IPS DF 6.9 (cell line): ENCODE results near the gene ISLR.

Experiments used
- DNase-seq: peaks from one replicate; pipeline ENCODE4 v3.0.0-alpha.2; 2013; ENCODE audit warnings: low read depth, low spot score
- H3K27ac ChIP-seq: one replicate; pipeline ENCODE4 v1.5.1; 2013; ENCODE audit warnings: low read length, control low read depth
- H3K27me3 ChIP-seq: 2 replicates; pipeline ENCODE4 v1.6.1; 2013; ENCODE audit warnings: mild to moderate bottlenecking, low read length; ENCODE audit not compliant: control insufficient read depth, insufficient read depth
- H3K36me3 ChIP-seq: 2 replicates; pipeline ENCODE4 v1.6.1; 2013; ENCODE audit warnings: low read length; ENCODE audit not compliant: control insufficient read depth, insufficient read depth
- H3K4me1 ChIP-seq: 2 replicates; pipeline ENCODE4 v1.6.1; 2013; ENCODE audit warnings: low read length; ENCODE audit not compliant: control insufficient read depth, insufficient read depth
- H3K4me3 ChIP-seq: 2 replicates; pipeline ENCODE4 v1.5.1; 2013; ENCODE audit warnings: mild to moderate bottlenecking, low read length
- H3K9me3 ChIP-seq: 2 replicates; pipeline ENCODE4 v1.6.1; 2013; ENCODE audit warnings: low read length, inconsistent platforms; ENCODE audit not compliant: control insufficient read depth, insufficient read depth
- WGBS: extraction: QIAGEN DNeasy Blood & Tissue Kit; methylation state at CpG from one replicate; pipeline ENCODE4 v1.1.7; 2013; ENCODE audit warnings: mixed read lengths, missing lambda C conversion rate; ENCODE audit not compliant: insufficient read length, insufficient coverage; 5-methylcytosine and 5-hydroxymethylcytosine counted together

The ISLR gene

DNA sequence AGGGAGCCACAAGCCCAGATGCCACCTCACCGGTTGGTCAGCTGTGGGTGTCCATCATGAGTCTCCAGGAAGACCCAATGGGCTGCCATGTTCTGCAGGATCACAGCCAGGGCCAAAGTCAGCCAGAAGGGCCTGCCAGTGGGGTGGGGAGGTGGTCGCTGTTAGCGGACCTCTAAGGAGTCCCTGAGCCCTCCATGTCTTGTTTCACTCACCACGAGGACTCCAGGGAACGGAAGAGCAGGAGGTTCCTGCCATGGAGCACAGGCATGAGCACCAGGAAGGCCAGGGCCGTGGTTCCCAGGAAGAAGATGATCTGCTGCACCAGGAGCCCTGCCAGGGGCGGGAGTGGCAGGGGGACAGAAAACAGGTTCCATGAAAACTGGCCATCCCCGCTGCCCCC, 8.6 kb downstream of the ISLR start:
- no peak overlapping the region for H3K27ac ChIP-seq
- DNase-seq: no peak
- H3K4me3 ChIP-seq: no peak overlapping the region
- WGBS: no CpG with 5 or more reads among the region's 8 CpGs
- no peaks in the 10 kb centered on the region for H3K9me3 ChIP-seq
- H3K36me3 ChIP-seq: peaks cover 6% of the 10 kb centered on the region; the same call in 1 of the 2 replicates
- H3K4me1 ChIP-seq: no peaks in the 10 kb centered on the region
- no peaks in the 10 kb centered on the region for H3K27me3 ChIP-seq

DNA sequence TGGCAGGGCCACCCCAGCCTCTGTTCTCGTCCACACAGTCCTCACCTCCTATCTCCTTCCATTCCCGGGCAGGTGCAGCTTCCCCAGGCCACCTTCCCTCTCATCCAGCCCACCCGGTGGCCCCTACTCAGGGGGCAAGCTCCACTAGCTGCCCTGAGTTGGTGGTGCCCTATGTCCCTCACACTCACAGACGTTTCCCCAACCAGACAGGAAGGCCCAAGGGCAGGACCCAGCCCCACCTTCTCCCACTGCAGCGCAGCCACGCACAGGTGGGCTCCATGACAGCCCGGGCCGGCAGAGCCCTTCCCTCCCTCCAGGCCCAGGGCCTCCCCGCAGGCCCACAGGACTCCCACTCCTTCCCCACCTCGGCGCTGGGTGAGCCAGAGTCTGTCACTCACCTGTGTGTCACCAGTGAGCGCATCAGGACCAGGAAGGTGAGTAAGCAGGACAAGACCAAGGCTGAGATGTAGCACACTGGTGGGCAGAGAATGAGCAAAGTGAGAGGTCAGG, 11.1 kb downstream of the ISLR start:
- DNase-seq: no peak
- peaks cover 6% of the 10 kb centered on the region; the same call in 1 of the 2 replicates for H3K36me3 ChIP-seq
- H3K4me1 ChIP-seq: no peaks in the 10 kb centered on the region
- no peak overlapping the region for H3K4me3 ChIP-seq
- WGBS: no CpG with 5 or more reads among the region's 12 CpGs
- H3K27ac ChIP-seq: no peak overlapping the region
- no peaks in the 10 kb centered on the region for H3K27me3 ChIP-seq
- no peaks in the 10 kb centered on the region for H3K9me3 ChIP-seq

DNA sequence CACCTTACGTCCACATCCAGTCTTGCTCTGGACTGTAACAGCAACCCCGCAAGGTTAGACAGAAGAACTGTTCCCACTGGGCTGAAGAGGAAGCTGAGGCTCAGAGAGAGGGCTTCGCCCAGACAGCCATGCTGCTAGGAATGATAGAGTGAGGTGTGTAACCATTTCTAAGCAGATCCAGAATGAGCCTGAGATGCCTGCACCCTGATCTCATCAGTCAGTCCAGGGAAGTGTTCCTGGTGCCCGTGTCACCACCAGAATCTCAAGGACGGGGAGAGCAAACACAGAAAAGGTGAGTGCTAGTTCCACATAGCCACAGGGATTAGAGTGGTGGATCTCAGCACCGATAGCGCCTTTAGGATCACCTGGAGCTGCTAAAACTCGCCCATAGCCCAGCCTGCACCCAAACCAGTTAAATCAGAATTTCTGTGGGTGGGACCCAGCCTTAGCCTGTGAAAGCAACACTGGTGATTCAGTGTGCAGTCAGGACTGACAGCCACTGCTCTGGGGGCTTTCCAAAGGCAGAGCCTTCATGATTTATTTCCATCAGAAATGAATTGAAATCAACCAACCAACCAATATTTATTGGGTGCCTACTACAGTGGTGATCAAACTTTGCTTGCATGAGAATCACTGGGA, 12.3 kb downstream of the ISLR start:
- Histone ChIP-seq H3K4me3 (no peak overlapping the region), H3K27me3 (no peaks in the 10 kb centered on the region), H3K4me1 (no peaks in the 10 kb centered on the region), H3K27ac (no peak overlapping the region), H3K9me3 (no peaks in the 10 kb centered on the region), H3K36me3 (peaks cover 5% of the 10 kb centered on the region; the same call in 1 of the 2 replicates)
- no CpG with 5 or more reads among the region's 8 CpGs for WGBS
- DNase-seq: no peak

DNA sequence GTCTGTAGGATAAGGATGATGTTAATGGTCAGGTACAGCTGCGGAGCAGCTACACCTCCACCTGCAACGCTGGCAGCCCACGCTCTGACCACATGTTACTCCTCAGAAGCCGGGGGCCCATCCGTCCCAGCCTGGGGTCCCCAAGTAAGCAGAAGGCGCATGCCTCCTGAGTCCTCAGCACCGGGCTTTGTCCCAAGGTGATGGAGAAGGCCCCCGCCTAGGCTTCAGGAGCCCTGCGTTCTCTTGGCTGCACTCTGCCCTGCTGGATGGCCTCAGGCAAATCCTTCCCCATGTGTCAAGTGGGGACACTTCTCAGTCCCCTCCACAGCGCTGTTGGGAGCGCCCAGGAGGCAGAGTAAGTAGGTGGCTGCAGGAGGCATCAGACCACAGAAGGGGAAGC, 14.7 kb downstream of the ISLR start:
- Histone ChIP-seq H3K27me3 (no peaks in the 10 kb centered on the region), H3K27ac (no peak overlapping the region), H3K36me3 (0 out of 2 replicates have a peak, but pooled peaks cover 2% of the 10 kb centered on the region), H3K4me3 (no peak overlapping the region), H3K9me3 (no peaks in the 10 kb centered on the region), H3K4me1 (no peaks in the 10 kb centered on the region)
- DNase-seq: no peak
- WGBS: no CpG with 5 or more reads among the region's 11 CpGs

DNA sequence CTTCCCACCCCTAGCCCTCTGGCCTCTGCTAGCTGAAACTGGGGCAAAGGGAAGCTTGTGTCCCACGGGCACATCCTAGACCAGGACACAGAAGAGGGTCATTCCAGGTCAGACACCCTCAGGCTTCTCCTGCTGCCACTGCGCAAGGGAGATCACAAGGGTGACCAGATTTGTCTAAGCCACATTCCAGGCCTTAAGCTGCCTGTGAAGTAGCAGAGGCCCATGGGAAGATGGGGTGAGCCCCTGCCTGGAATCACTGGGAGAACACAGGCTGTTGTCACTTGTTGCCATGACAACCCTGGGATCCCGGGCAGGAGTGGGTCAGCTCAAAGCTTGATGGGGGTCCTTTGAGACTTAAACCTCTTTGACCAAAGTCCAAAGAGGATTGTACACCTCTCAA, 18.3 kb downstream of the ISLR start:
- no CpG with 5 or more reads among the region's 3 CpGs for WGBS
- no peaks in the 10 kb centered on the region for H3K4me1 ChIP-seq
- DNase-seq: no peak

DNA sequence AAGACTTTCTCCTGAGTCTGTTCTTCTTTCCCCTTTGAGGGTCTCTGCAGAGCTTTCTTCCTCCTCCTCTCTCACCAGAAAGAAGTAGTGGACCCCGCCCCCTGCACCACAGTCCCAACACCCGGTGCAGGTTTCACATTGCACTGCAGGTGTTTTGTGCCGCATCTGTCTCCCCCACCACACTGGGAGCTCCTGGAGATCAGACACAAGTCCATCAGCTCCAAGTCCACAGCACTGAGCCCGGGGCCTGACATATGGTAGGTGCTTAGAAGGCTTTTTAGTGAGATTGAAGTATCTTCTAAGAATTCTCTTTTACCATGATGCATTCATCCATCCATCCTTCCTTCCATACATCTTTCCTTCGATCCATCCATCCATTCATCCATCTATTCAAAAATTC, 19.2 kb downstream of the ISLR start:
- H3K36me3 ChIP-seq: no peaks in the 10 kb centered on the region
- no peak for DNase-seq
- 100% methylated on average over 1 of the region's 5 CpGs for WGBS
- H3K4me3 ChIP-seq: no peak overlapping the region
- H3K9me3 ChIP-seq: no peaks in the 10 kb centered on the region
- H3K27me3 ChIP-seq: no peaks in the 10 kb centered on the region
- no peaks in the 10 kb centered on the region for H3K4me1 ChIP-seq
- H3K27ac ChIP-seq: no peak overlapping the region

More for the DNA sequence above, 18.3 kb downstream of the ISLR start:
- H3K9me3 ChIP-seq: no peaks in the 10 kb centered on the region
- no peak overlapping the region for H3K27ac ChIP-seq
- no peaks in the 10 kb centered on the region for H3K27me3 ChIP-seq
- no peaks in the 10 kb centered on the region for H3K36me3 ChIP-seq
- no peak overlapping the region for H3K4me3 ChIP-seq

DNA sequence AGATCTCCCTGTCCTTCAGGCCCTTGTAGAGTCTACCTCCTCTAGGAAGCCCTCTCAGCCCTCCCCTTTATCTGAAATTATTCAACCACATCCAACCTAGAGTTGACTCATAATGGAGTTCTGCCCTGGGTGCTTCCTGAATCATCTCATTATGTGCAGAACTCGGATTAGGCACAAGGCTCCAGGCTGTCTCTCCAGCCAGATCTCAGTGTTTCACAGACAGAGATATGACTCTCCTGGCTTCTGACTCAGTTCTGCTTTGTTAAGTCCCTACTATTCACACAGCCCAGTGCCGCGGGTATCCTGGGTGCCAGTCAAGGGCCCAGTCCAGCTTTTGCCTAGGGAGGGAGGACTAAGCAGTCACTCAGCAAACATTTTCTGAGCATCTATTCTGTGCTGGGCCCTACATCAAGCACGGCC, 19.8 kb downstream of the ISLR start:
- no peak overlapping the region for H3K4me3 ChIP-seq
- H3K9me3 ChIP-seq: no peaks in the 10 kb centered on the region
- no CpG with 5 or more reads among the region's 4 CpGs for WGBS
- H3K4me1 ChIP-seq: no peaks in the 10 kb centered on the region
- no peaks in the 10 kb centered on the region for H3K36me3 ChIP-seq
- H3K27me3 ChIP-seq: no peaks in the 10 kb centered on the region
- DNase-seq: no peak
- no peak overlapping the region for H3K27ac ChIP-seq

DNA sequence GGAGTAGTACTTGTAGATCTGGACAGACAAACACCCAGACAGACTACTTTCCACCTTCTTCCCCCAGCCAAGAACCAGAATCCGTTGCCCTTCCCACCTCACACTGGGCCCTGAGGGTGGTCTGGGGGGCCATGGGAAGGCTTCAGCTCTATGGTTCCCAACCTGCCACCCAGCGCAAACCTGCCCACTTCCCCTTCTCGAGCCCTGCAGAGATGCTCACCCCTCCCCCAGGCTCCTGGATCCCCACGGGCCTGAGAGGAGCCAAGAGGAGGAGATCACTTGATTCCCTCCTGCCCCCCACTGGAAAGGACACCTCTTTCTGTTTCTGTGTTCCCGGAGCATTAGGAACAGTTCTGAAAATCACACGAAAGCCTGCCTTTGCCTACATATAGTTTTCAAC, 20.4 kb downstream of the ISLR start:
- DNase-seq: no peak

DNA sequence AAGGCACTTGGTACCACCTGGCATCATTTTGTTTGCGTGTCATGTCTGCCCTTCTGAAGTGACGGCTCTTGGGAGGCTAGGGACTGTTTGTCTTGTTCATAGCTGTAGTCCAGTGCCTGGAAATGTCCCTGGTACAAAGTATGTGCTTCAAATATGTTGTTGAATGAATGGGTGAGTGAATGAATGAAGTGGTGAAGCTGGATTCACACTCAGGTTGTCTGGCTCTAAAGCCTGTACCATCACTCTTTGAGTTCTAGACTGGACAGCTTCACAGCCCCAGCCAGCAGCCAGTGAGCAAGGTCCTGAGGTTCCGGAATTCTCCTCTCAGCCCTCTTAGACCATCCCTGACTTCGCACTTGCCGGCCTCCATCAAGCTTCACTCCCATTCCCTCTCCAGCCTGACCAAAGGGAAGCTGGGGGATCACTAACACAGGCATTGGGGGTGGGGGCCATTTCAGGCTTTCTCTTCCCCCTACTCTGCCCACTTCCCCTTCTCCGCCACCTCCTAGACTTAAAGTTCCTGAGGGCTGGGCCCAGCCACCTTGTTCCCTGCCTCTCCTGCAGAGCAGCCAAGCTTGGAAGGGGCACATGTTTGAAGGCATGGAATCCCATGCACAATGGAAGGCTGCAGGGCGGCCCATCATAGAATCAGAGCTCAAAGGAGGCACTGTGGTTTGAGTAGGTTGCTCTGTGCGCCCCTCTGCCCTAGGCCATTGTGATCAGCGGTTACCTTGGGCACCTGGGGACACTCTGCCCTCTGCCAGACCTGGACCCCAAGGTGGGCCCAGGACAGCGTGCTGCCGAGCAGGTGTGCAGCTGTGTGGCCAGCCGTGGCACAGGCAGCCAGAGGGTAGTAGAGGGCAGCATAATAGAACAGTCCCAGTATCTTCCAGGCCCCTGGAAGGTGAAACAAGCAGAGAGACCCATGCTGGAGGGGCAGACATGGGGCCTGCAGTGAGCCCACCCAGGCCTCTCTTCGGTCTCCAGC, 21.4 kb downstream of the ISLR start:
- no CpG with 5 or more reads among the region's 13 CpGs for whole genome bisulfite sequencing
- Histone ChIP-seq H3K36me3 (no peaks in the 10 kb centered on the region), H3K4me1 (no peaks in the 10 kb centered on the region), H3K27ac (no peak overlapping the region), H3K27me3 (no peaks in the 10 kb centered on the region), H3K4me3 (no peak overlapping the region), H3K9me3 (no peaks in the 10 kb centered on the region)
- no peak for DNase-seq

More for the DNA sequence above, 20.4 kb downstream of the ISLR start:
- no peaks in the 10 kb centered on the region for H3K27me3 ChIP-seq
- H3K27ac ChIP-seq: no peak overlapping the region
- H3K4me1 ChIP-seq: no peaks in the 10 kb centered on the region
- H3K4me3 ChIP-seq: no peak overlapping the region
- no peaks in the 10 kb centered on the region for H3K36me3 ChIP-seq
- no peaks in the 10 kb centered on the region for H3K9me3 ChIP-seq
- no CpG with 5 or more reads among the region's 6 CpGs for WGBS

DNA sequence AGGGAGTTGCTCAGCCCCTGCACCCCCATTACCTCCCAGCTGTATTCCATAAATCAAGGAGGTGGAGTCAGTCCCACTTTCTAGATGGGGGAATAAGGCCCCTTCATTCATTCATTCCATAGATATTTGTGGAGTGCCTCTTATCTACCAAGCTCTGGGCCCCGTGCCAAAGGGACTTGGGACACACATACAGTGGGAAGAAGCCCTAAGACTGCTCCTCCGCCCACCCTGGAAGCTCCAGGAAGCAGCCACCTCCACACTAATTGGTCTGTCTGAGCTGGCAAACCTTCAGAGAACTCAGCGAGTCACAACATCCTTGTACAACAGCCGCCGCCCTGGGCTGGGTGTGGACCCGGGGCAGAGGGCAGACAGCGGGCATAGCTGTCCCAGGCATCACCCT, 22.7 kb downstream of the ISLR start:
- no peaks in the 10 kb centered on the region for H3K36me3 ChIP-seq
- DNase-seq: no peak
- H3K27ac ChIP-seq: no peak overlapping the region
- no CpG with 5 or more reads among the region's 7 CpGs for WGBS
- no peaks in the 10 kb centered on the region for H3K27me3 ChIP-seq
- no peak overlapping the region for H3K4me3 ChIP-seq
- peaks cover 3% of the 10 kb centered on the region; the same call in 1 of the 2 replicates for H3K4me1 ChIP-seq
- H3K9me3 ChIP-seq: no peaks in the 10 kb centered on the region
